ENCODE measurements around the gene TEC.
A peak's percentile ranks its signal among the peaks of the same experiment; 100 is the strongest.
"Not testable (repeated sequence)": the region's sequence is repeated elsewhere in the genome, so short reads cannot be mapped to it uniquely, and the experiment has no call there.

Gene TEC

GRCh38 chr4:48268956-48269860 is at the start of gene TEC:
Gene TEC, minus strand, starts transcription at chr4:48269838. Its CDS starts 41,224 bp downstream, at chr4:48228614.
- no peak for DNase-seq

GRCh38 chr4:48315728-48316630 is 46.3 kb upstream of the TEC start:
- DNase-seq: peak; percentile 20 to 59

DNA sequence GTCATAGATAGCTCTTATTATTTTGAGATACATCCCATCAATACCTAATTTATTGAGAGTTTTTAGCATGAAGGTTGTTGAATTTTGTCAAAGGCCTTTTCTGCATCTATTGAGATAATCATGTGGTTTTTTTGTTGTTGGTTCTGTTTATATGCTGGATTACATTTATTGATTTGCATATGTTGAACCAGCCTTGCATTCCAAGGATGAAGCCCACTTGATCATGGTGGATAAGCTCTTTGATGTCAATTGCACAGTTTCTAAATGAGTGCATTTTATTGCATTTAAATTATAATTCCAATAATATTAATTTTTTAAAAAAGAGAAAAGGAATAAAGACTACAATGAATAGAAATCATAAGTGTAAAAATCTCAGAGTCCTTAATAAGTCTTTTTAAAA is 45.1 kb upstream of the TEC start:
- not testable (repeated sequence) for DNase-seq

DNA sequence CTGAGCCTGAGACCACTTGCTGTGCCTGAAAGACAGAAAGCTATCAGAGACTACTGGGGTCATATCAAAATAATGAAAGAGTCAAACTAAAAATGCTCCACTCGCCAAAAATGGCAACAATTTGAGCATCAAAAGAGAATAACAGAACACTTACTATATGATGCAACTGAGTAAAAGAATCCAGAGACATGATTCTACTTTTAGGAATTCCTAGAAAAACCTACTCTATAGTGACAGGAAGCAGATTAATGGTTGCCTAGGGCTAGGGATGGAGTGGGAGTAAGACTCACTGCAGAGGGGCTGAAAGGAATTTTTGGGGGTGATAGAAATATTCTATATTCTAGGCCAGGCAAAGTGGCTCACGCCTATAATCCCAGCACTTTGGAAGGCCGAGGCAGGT is 42.3 kb upstream of the TEC start:
- DNase-seq: no peak

DNA sequence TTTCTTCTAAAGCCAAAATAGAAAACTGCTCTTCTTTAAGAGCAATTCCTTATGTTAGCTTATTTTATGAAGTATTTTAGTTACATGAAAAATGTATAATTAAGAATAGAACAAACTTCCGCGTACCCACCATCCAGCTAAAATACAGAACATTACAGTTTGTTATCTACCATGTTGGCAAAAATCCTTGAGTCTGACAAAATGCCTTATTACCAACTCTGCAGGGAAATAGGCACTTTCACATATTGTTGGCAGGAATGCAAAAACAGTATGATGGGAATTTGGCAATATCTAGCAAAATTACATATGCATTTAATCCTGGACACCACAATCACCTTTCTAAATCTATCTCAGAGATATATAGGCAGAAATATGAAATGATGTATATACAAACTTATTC is 39.3 kb upstream of the TEC start:
- no peak for DNase-seq

DNA sequence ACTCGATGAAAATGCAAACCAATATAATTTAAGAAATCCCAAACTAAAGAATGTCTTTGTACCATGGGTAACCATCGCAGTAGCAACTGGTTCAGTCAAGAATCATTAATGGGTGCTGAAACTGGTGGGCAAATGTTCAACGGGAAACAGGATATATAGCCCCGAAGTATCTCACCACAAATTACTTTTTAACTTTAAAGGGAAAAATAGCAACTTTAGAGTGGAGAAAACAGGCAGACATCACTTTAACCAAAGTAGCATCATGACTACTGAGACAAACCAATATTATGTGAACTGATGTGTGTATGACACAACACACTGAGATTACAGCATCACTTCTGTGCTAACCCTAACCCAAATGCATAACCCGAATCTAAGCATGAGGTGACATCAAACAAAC is 37.9 kb upstream of the TEC start:
- DNase-seq: no peak

GRCh38 chr4:48305508-48305907 is 35.9 kb upstream of the TEC start:
- DNase-seq: no peak

- DNase-seq: no peak
Observed at GRCh38 chr4:48300004-48300403, 30.4 kb upstream of the TEC start.

DNA sequence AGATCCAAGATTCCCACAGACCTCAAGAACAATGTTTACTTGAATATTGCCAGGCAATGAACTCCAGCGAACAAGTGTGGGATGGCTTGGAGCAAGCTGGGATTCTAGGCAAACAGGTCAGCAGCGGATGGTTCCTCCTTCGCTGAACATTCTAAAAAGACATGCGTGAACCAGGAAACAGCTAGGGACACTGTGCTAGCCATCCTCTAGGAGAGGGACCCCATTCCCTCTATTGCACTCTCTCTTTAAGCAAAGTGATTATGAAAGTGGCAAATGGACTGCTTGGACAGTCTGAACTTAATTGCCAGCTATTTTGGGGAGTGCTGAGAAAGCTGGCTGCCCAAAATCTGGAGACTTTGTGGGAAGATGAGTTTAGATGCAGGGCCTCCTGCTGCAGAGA is 29.9 kb upstream of the TEC start:
- no peak for DNase-seq

DNA sequence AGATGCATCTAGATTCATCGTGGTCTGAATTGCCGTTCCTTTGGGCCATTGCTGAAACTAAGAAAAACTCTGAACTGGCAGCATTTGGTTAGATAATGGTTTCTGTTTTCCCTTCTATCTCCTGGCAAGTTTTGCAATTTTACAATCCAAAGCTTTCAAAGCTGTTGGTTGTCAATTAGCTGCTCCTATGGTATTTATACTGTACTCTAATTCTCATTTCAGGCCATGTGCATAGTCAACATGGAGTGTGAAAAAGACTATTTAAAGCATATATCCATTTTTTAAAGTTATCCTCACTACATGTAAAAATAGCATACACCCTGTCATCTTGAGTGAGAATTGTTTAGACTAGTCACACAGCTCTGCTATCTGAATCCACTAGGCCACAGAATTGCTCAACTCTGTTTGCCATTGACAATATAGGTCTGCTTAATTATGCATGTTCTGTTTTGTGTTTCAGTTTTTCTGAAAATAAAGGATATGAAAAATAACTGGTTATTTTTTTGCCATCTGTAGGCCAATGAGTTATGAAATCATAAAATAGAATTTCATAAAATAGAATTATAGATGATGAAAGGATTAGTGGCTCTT is 27.7 kb upstream of the TEC start:
- DNase-seq: no peak

GRCh38 chr4:48296365-48296764 is 26.7 kb upstream of the TEC start:
- DNase-seq: no peak

DNA sequence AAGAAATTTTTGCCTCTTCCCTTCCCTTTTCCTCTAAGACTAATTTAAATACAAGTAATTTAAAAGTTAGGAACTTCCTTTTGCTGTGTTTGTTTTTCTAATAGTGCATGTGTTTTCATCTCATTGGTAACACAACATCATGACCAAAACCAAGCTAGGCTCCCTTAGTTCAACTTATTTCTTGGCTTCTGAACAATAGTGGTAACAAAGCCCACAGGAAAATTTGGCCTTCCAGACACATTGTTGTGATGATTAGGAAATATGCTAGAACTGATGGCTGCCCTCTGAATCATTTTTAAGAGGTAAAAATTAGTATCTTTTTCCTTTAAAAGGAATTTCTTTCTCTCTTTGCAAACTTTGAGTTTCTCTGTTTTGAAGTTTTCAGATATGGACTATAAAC is 25.5 kb upstream of the TEC start:
- DNase-seq: no peak

- not testable (repeated sequence) for DNase-seq
Observed at GRCh38 chr4:48292218-48292790, 22.7 kb upstream of the TEC start.

DNA sequence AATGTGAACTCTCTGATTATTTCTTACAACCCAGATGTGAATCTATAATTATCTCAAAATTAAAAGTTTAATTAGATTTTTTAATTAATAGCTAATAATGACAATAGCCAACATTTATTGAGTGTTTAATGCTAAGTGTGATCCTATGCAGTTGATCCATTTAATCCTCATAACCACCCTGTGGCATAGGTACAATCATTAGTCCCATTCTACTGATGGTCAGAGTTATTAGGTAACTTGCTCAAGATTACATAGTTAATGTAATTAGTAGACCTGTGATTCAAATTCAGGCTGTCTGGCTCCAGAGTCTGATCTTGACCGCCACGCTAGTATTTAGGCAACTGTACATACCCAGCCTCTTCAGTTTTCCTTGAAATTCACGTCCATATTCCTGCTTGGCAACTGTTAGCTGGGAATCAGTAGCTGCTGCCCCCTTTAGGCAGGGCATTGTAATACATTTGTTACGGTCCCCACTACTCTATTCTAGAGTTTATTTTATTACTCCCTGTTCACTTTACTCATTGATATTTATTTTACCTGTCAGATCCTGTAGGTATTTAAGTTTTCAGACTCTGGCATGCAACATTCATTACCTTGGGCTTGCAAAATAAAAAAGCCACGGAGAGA is 20.6 kb upstream of the TEC start:
- peak in 1 of 2 experiments; percentile 10 for DNase-seq

GRCh38 chr4:48286060-48286459 is 16.4 kb upstream of the TEC start:
- not testable (repeated sequence) for DNase-seq

- not testable (repeated sequence) for DNase-seq
Observed at GRCh38 chr4:48285640-48286039, 16.0 kb upstream of the TEC start.

DNA sequence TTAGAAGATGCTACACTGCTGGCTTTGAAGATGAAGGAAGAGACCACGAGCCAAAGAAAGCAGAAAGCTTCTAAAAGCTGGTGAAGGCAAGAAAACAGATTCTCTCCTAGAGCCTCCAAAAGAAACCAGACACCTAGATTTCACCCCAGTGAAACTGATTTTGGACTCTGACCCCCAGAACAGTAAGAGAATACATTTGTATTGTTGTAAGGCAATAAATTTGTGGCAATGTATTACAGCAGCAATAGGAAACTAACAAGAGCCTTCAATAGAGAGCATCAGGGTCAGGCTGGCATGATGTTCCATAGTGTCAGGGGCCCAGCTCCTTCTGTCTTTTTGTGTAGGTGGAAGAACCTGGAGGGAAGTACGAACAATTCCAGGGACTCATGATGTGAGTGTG is 6.0 kb upstream of the TEC start:
- DNase-seq: no peak

GRCh38 chr4:48275247-48275646 is 5.6 kb upstream of the TEC start:
- DNase-seq: no peak

GRCh38 chr4:48271626-48272025 is 2.0 kb upstream of the TEC start:
- DNase-seq: no peak

GRCh38 chr4:48270951-48271473 is 1.4 kb upstream of the TEC start:
- no peak for DNase-seq

DNA sequence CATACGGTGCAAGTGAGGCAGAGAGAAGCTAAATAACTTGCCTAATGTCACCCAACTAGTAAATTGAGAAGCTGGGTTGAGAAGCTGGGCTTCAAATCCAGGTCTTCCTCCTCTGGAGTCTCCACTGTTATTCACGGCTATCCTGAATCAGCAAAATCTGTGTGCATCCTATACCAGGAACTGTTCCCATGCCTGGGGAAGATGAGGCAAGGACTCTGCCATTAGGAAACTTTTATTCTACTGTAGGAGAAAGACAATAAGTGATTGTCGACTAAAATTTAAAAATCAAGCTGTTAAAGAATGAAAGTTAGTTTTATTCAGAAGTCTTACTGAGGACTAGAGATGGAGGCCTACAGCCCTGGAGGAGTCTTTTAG is 872 bp upstream of the TEC start:
- DNase-seq: no peak

DNA sequence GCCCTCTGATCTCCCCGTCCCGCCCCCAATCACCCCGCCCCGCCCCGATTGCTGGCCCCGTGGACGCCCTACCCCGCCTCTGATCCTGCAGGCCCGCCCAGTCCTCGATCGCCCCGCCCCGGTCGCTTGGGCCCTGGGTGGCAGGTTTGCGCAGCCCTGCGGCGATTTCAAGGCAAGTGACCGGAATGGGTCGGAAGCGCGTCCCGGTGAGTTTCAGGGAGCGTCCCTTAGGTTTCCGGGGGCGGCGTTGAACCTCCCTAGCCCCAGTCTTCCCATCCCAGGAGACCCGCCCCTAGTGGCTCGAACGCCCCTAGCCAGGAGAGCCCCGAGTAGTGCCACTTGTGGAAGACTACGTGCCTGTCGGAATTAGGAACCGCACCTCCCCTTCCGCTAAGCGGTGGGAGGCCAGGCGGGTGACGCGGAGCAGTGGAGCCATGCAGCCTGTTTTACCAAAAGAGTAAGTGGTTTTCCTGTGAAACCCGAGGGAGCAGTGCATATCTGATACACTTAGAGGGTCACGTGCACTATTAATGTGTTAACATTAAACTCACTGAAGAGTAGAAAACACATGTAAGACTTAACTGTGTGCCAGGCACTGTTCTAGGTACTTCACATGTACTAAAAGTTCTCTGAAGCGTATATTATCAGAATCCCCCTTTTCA is 354 bp upstream of the TEC start:
- peak in 1 of 2 experiments; percentile 28 for DNase-seq

All from NCI-H446 (cell line).